K562 (cell line): Measurements from ENCODE around the gene ICAM1. TPM values are rescaled to one million over a fixed set of nuclear protein-coding genes. Genes with fewer than 3 reads are reported as not detected.

Experiments
- CHD1 ChIP-seq: fragments of 200-600 bp; sonication (generic); IDR thresholded peaks from one replicate; pipeline ENCODE4 v1.6.1; 2012; ENCODE audit warnings: mild to moderate bottlenecking, moderate library complexity, low read length, inconsistent platforms
- CREB1 ChIP-seq, 2 experiments: sonication (generic) in 1 of 2; formaldehyde crosslinking in 1 of 2; IDR thresholded peaks; 2 replicates each; pipeline versions ENCODE4 v1.6.1 to v1.8.0; 2012 to 2022; ENCODE audit warnings: inconsistent platforms in 1 of 2, mild to moderate bottlenecking in 1 of 2, missing genetic modification reagents in 1 of 2, moderate library complexity in 1 of 2
- DDX20 ChIP-seq: fragments of 450-650 bp; IDR thresholded peaks from 2 replicates; pipeline ENCODE4 v1.6.1; 2016; ENCODE audit warnings: missing genetic modification characterization, low read depth, mild to moderate bottlenecking, missing compliant biosample characterization, moderate library complexity
- FOXK1 ChIP-seq: sonication (generic); formaldehyde crosslinking; IDR thresholded peaks from 2 replicates; pipeline ENCODE4 v1.8.0; 2022; ENCODE audit warnings: missing genetic modification reagents, mild to moderate bottlenecking, borderline replicate concordance
- GABPA ChIP-seq: fragments of 200-800 bp; sonication (Bioruptor generic); conservative IDR thresholded peaks from 2 replicates; pipeline ENCODE4 v1.6.1; 2016; ENCODE audit warnings: low read depth, missing genetic modification characterization, missing compliant biosample characterization
- GTF2A2 ChIP-seq: IDR thresholded peaks from 2 replicates; pipeline ENCODE4 v1.6.1; 2016; ENCODE audit warnings: mild to moderate bottlenecking, missing genetic modification characterization, missing compliant biosample characterization
- HNRNPH1 ChIP-seq: fragments of 200-400 bp; formaldehyde crosslinking; optimal IDR thresholded peaks from 2 replicates; pipeline ENCODE3; 2017; ENCODE audit warnings: low read depth, mild to moderate bottlenecking, low read length, moderate library complexity
- MCM2 ChIP-seq: fragments of 450-650 bp; IDR thresholded peaks from 2 replicates; pipeline ENCODE4 v1.6.1; 2017; ENCODE audit warnings: low read depth, mild to moderate bottlenecking
- PHF21A ChIP-seq: fragments of 450-650 bp; IDR thresholded peaks from 2 replicates; pipeline ENCODE4 v1.6.1; 2017; ENCODE audit warnings: low read depth, borderline replicate concordance
- TAF7 ChIP-seq: fragments of 450-650 bp; IDR thresholded peaks from 2 replicates; pipeline ENCODE4 v1.6.1; 2016; ENCODE audit warnings: missing genetic modification characterization, missing compliant biosample characterization
- VEZF1 ChIP-seq: fragments of 200-800 bp; sonication (Bioruptor generic); IDR thresholded peaks from 2 replicates; pipeline ENCODE4 v1.6.1; 2017; ENCODE audit warnings: missing genetic modification characterization, missing compliant biosample characterization
- YY1 ChIP-seq, 3 experiments: IDR thresholded peaks; 2 replicates each; pipeline ENCODE4 v1.6.1; 2011; ENCODE audit warnings: low read length in 2 of 3, mild to moderate bottlenecking in 2 of 3, moderate library complexity in 2 of 3, borderline replicate concordance in 1 of 3, control low read depth in 1 of 3, low read depth in 1 of 3; ENCODE audit not compliant: insufficient read depth in 3 of 3, insufficient replicate concordance in 2 of 3, control insufficient read depth in 1 of 3, insufficient read length in 1 of 3; ENCODE audit errors: extremely low read depth in 1 of 3
- ZC3H4 ChIP-seq: sonication (generic); formaldehyde crosslinking; IDR thresholded peaks from 2 replicates; pipeline ENCODE4 v1.9.0; 2021; ENCODE audit warnings: missing genetic modification reagents, borderline replicate concordance
- ZNF512 ChIP-seq: IDR thresholded peaks from 2 replicates; pipeline ENCODE4 v1.6.1; 2016; ENCODE audit warnings: missing genetic modification characterization, missing compliant biosample characterization
- polyA plus RNA-seq, 8 experiments: library from polyadenylated mRNA; depleted of rRNA in 4 of 8; stranded (reverse) in 5 of 8; unstranded in 3 of 8; fragments of >200 nt; fragmentation: Nextera tagmentation in 2 of 8; fragmentation: Illumina TruSeq in 1 of 8; extraction: Ambion mirVana in 2 of 8; extraction: Trizol in 1 of 8; gene quantifications; 2 replicates each; pipeline versions ENCODE4 v1.2.1 to v1.2.3, GENCODE V29; 2011 to 2014; ENCODE audit warnings: inconsistent platforms in 1 of 8, missing spikeins in 1 of 8
- total RNA-seq, 7 experiments: library from RNA; depleted of rRNA in 6 of 7; stranded (reverse); fragments of >200 nt in 6 of 7; fragmentation: Illumina TruSeq in 2 of 7; extraction: Trizol in 2 of 7; gene quantifications; 2 replicates each; pipeline versions ENCODE4 v1.2.1 to v1.2.3, GENCODE V29; 2011 to 2021; ENCODE audit warnings: low replicate concordance in 1 of 7
- TF ChIP-seq, protein P1 (sequence below): fragments of 250-450 bp; sonication (Bioruptor Pico); IDR thresholded peaks from 2 replicates; pipeline ENCODE4 v1.4.0; 2020; ENCODE audit warnings: mild to moderate bottlenecking, moderate library complexity
- TF ChIP-seq, protein P2 (sequence below): fragments of 250-450 bp; sonication (Bioruptor Pico); IDR thresholded peaks from 2 replicates; pipeline ENCODE4 v1.5.0; 2022; ENCODE audit warnings: mild to moderate bottlenecking
- TF ChIP-seq, protein P3 (sequence below): sonication (generic); formaldehyde crosslinking; IDR thresholded peaks from 2 replicates; pipeline ENCODE4 v1.8.1; 2023; ENCODE audit warnings: mild to moderate bottlenecking, missing genetic modification reagents

Gene ICAM1
- total and polyA plus RNA-seq, 9 of the 15 experiments (the other 6 are each of a cell fraction or from before 2014, with no cell fraction given): 2.3 to 24.4 (median 13.4) TPM

DNA sequence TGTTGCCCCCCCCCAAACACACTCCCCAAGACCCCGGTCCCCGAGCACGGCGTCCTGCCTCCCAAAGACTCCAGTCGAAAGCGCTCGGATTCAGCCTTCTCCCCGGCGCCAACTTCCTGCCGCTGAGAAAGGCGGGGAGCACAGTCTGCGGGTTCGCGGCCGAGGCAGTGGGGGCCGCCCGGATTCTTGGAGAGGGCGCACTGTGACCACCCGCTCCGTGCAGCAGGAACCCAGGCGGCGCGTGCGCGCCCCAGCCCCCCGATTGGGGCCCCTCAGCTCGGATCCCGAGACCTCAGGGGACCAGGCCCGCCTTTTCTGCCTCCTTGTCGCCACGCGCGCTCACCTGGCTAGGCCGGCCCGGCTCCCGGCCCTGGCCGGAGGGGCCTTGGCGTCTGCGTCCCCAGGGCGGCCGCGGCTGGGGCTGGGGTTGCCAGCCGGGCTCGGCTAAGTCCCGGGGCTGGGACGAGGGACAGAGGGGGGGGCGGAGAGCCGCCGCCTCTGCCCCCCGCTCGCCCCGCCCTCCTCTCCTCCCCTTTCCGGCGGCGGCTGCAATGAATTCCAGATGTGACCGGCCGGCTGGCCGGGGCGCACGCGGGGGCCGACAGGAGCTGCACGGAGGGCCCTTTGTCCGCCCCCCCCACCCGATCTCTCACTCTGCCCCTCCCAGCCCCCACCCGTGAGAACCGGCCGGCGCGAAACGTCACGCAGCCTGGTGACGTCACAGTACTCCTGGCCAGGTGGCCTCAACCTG is 39.9 kb upstream of the ICAM1 start, which contains the start of gene S1PR2 (continued):
- TF ChIP-seq, protein P1, sequence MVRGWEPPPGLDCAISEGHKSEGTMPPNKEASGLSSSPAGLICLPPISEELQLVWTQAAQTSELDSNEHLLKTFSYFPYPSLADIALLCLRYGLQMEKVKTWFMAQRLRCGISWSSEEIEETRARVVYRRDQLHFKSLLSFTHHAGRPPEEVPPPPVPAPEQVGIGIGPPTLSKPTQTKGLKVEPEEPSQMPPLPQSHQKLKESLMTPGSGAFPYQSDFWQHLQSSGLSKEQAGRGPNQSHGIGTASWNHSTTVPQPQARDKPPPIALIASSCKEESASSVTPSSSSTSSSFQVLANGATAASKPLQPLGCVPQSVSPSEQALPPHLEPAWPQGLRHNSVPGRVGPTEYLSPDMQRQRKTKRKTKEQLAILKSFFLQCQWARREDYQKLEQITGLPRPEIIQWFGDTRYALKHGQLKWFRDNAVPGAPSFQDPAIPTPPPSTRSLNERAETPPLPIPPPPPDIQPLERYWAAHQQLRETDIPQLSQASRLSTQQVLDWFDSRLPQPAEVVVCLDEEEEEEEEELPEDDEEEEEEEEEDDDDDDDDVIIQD: no peak
- TF ChIP-seq DDX20 (tag) (no peak), ZNF512 (no peak), YY1 (IDR thresholded peaks at IDR 0.05; ENCODE audit: borderline replicate concordance in 1 of 3, control insufficient read depth in 1 of 3, extremely low read depth in 1 of 3, insufficient read depth in 3 of 3, insufficient read length in 1 of 3, insufficient replicate concordance in 2 of 3, low read depth in 1 of 3, low read length in 2 of 3) (peak in 1 of 3 experiments; percentile 37), CREB1 (IDR thresholded peaks at IDR 0.05) (peak; percentile 88), CREB1 (CRISPR knock-in tag; IDR thresholded peaks at IDR 0.05) (peak; percentile 85), PHF21A (no peak), MCM2 (no peak), VEZF1 (CRISPR knock-in tag) (peak; percentile 99), CHD1 (no peak), FOXK1 (CRISPR knock-in tag) (no peak), HNRNPH1 (no peak), TAF7 (no peak), GABPA (peak; percentile 65), ZC3H4 (CRISPR knock-in tag) (no peak), GTF2A2 (tag) (no peak)
- TF ChIP-seq, protein P2, sequence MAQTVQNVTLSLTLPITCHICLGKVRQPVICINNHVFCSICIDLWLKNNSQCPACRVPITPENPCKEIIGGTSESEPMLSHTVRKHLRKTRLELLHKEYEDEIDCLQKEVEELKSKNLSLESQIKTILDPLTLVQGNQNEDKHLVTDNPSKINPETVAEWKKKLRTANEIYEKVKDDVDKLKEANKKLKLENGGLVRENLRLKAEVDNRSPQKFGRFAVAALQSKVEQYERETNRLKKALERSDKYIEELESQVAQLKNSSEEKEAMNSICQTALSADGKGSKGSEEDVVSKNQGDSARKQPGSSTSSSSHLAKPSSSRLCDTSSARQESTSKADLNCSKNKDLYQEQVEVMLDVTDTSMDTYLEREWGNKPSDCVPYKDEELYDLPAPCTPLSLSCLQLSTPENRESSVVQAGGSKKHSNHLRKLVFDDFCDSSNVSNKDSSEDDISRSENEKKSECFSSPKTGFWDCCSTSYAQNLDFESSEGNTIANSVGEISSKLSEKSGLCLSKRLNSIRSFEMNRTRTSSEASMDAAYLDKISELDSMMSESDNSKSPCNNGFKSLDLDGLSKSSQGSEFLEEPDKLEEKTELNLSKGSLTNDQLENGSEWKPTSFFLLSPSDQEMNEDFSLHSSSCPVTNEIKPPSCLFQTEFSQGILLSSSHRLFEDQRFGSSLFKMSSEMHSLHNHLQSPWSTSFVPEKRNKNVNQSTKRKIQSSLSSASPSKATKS (CRISPR knock-in tag): no peak
- TF ChIP-seq, protein P3, sequence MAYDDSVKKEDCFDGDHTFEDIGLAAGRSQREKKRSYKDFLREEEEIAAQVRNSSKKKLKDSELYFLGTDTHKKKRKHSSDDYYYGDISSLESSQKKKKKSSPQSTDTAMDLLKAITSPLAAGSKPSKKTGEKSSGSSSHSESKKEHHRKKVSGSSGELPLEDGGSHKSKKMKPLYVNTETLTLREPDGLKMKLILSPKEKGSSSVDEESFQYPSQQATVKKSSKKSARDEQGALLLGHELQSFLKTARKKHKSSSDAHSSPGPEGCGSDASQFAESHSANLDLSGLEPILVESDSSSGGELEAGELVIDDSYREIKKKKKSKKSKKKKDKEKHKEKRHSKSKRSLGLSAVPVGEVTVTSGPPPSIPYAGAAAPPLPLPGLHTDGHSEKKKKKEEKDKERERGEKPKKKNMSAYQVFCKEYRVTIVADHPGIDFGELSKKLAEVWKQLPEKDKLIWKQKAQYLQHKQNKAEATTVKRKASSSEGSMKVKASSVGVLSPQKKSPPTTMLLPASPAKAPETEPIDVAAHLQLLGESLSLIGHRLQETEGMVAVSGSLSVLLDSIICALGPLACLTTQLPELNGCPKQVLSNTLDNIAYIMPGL (CRISPR knock-in tag): peak; percentile 56; the same call in 1 of the 2 replicates
